WTC11 (cell line): ENCODE data around the gene ENAH. TPM values are rescaled to one million over a fixed set of nuclear protein-coding genes. Genes with fewer than 3 reads are reported as not detected.

ENCODE experiments used
- ATAC-seq: fragments of 200-7000 bp; cut with Tn5 transposase; 2 replicates; pipeline ENCODE4 v1.10.0; 2021; ENCODE audit warnings: mild to moderate bottlenecking, moderate library complexity
- CTCF ChIA-PET: fragments of 300-600 bp; sonication (Branson Sonifier 250); formaldehyde crosslinking; loops from one replicate; lab custom pipeline; 2021; ENCODE audit warnings: antibody characterized with exemption; lab: Charles Lee
- POLR2A ChIA-PET: fragments of 350-600 bp; sonication (Branson Sonifier 250); formaldehyde crosslinking; loops from one replicate; lab custom pipeline; 2021; ENCODE audit warnings: antibody characterized with exemption; lab: Charles Lee
- DNase-seq: peaks from one replicate; pipeline ENCODE4 v3.0.0; 2021; ENCODE audit warnings: low spot score
- H3K27ac Mint-ChIP-seq: 2 replicates; pipeline ENCODE4 v1.8.0; 2021; ENCODE audit warnings: mixed read lengths
- H3K27me3 Mint-ChIP-seq: 2 replicates; pipeline ENCODE4 v1.8.0; 2021; ENCODE audit warnings: low read depth, mild to moderate bottlenecking, moderate library complexity, mixed read lengths
- H3K36me3 Mint-ChIP-seq: 2 replicates; pipeline ENCODE4 v1.8.0; 2021; ENCODE audit warnings: mixed read lengths
- H3K4me1 Mint-ChIP-seq: 2 replicates; pipeline ENCODE4 v1.8.0; 2022; ENCODE audit warnings: mixed read lengths
- H3K4me3 Mint-ChIP-seq: 2 replicates; pipeline ENCODE4 v1.8.0; 2021; ENCODE audit warnings: mild to moderate bottlenecking, moderate library complexity, mixed read lengths
- H3K9me3 Mint-ChIP-seq: 2 replicates; pipeline ENCODE4 v1.8.0; 2021; ENCODE audit warnings: mixed read lengths
- ATF1 ChIP-seq: sonication (generic); formaldehyde crosslinking; IDR thresholded peaks from 2 replicates; pipeline ENCODE4 v1.8.1; 2023; ENCODE audit warnings: mild to moderate bottlenecking, moderate library complexity, missing genetic modification reagents
- CREM ChIP-seq: sonication (generic); formaldehyde crosslinking; IDR thresholded peaks from 2 replicates; pipeline ENCODE4 v1.8.1; 2022; ENCODE audit warnings: mild to moderate bottlenecking, missing genetic modification reagents, moderate library complexity
- CTCF ChIP-seq: fragments of 200-600 bp; IDR thresholded peaks from 2 replicates; pipeline ENCODE4 v1.8.0; 2022; ENCODE audit warnings: antibody characterized with exemption
- ERG ChIP-seq: fragments of 250-450 bp; sonication (Bioruptor Pico); IDR thresholded peaks from 2 replicates; pipeline ENCODE4 v1.8.0; 2021; ENCODE audit warnings: mild to moderate bottlenecking
- ETV6 ChIP-seq: sonication (generic); formaldehyde crosslinking; IDR thresholded peaks from 2 replicates; pipeline ENCODE4 v1.8.1; 2022; ENCODE audit warnings: mild to moderate bottlenecking, missing genetic modification reagents
- FOXK1 ChIP-seq: sonication (generic); formaldehyde crosslinking; IDR thresholded peaks from 2 replicates; pipeline ENCODE4 v1.8.0; 2022; ENCODE audit warnings: mild to moderate bottlenecking, moderate library complexity, missing genetic modification reagents
- IRF1 ChIP-seq: sonication (generic); formaldehyde crosslinking; IDR thresholded peaks from 2 replicates; pipeline ENCODE4 v1.8.0; 2023; ENCODE audit warnings: missing genetic modification reagents
- JAZF1 ChIP-seq: fragments of 250-450 bp; sonication (Bioruptor Pico); IDR thresholded peaks from 2 replicates; pipeline ENCODE4 v1.9.0; 2021; ENCODE audit warnings: moderate library complexity, mild to moderate bottlenecking, inconsistent platforms
- KAT7 ChIP-seq: sonication (generic); formaldehyde crosslinking; IDR thresholded peaks from 2 replicates; pipeline ENCODE4 v1.8.1; 2023; ENCODE audit warnings: missing genetic modification reagents, mild to moderate bottlenecking, borderline replicate concordance
- MLX ChIP-seq: sonication (generic); formaldehyde crosslinking; IDR thresholded peaks from 2 replicates; pipeline ENCODE4 v1.8.1; 2023; ENCODE audit warnings: mild to moderate bottlenecking, missing genetic modification reagents, moderate library complexity
- NFE2L1 ChIP-seq: sonication (generic); formaldehyde crosslinking; IDR thresholded peaks from 2 replicates; pipeline ENCODE4 v1.8.1; 2023; ENCODE audit warnings: missing genetic modification reagents
- NR2C2 ChIP-seq: sonication (generic); formaldehyde crosslinking; IDR thresholded peaks from 2 replicates; pipeline ENCODE4 v1.8.0; 2022; ENCODE audit warnings: mild to moderate bottlenecking, missing genetic modification reagents
- PRDM15 ChIP-seq: sonication (generic); formaldehyde crosslinking; IDR thresholded peaks from 2 replicates; pipeline ENCODE4 v1.8.0; 2022; ENCODE audit warnings: missing genetic modification reagents
- RELA ChIP-seq: sonication (generic); formaldehyde crosslinking; IDR thresholded peaks from 2 replicates; pipeline ENCODE4 v1.8.1; 2022; ENCODE audit warnings: missing genetic modification reagents, mild to moderate bottlenecking, borderline replicate concordance
- SOX15 ChIP-seq: fragments of 250-450 bp; sonication (Bioruptor Pico); IDR thresholded peaks from 2 replicates; pipeline ENCODE4 v1.9.0; 2021; ENCODE audit warnings: mild to moderate bottlenecking
- SP1 ChIP-seq: sonication (generic); formaldehyde crosslinking; conservative IDR thresholded peaks from 2 replicates; pipeline ENCODE4 v1.8.1; 2022; ENCODE audit warnings: missing genetic modification reagents
- TEAD1 ChIP-seq: sonication (generic); formaldehyde crosslinking; IDR thresholded peaks from 2 replicates; pipeline ENCODE4 v1.8.0; 2022; ENCODE audit warnings: mild to moderate bottlenecking, missing genetic modification reagents
- TEAD4 ChIP-seq: sonication (generic); formaldehyde crosslinking; IDR thresholded peaks from 2 replicates; pipeline ENCODE4 v1.8.0; 2022; ENCODE audit warnings: mild to moderate bottlenecking, missing genetic modification reagents
- USF1 ChIP-seq: sonication (generic); formaldehyde crosslinking; IDR thresholded peaks from 2 replicates; pipeline ENCODE4 v1.8.0; 2022; ENCODE audit warnings: mild to moderate bottlenecking, missing genetic modification reagents
- ZNF138 ChIP-seq: sonication (generic); formaldehyde crosslinking; conservative IDR thresholded peaks from 2 replicates; pipeline ENCODE4 v1.8.1; 2022; ENCODE audit warnings: mild to moderate bottlenecking, moderate library complexity, missing genetic modification reagents
- ZNF281 ChIP-seq: sonication (generic); formaldehyde crosslinking; IDR thresholded peaks from 2 replicates; pipeline ENCODE4 v1.8.0; 2023; ENCODE audit warnings: mild to moderate bottlenecking, missing genetic modification reagents
- total RNA-seq: library from RNA; stranded (reverse); gene quantifications from 3 replicates; pipeline ENCODE4 v1.2.3, GENCODE V29; 2021
- TF ChIP-seq, protein P1 (sequence below): sonication (generic); formaldehyde crosslinking; IDR thresholded peaks from 2 replicates; pipeline ENCODE4 v1.8.1; 2023; ENCODE audit warnings: mild to moderate bottlenecking, missing genetic modification reagents

Gene ENAH
- total RNA-seq, 1 experiment from 2014 or later: 227 TPM

- no peak for TF ChIP-seq ZNF281 (CRISPR knock-in tag)
- no peak for TF ChIP-seq NR2C2 (CRISPR knock-in tag)
- TF ChIP-seq SP1 (CRISPR knock-in tag): no peak
- no peak for TF ChIP-seq USF1 (CRISPR knock-in tag)
- no peak for TF ChIP-seq KAT7 (CRISPR knock-in tag)
- TF ChIP-seq PRDM15 (CRISPR knock-in tag): no peak
- TF ChIP-seq TEAD1 (CRISPR knock-in tag): no peak
- no peak for TF ChIP-seq ERG (CRISPR knock-in tag)
- TF ChIP-seq TEAD4 (CRISPR knock-in tag): no peak
- no peak for TF ChIP-seq SOX15 (CRISPR knock-in tag)
- no peak for TF ChIP-seq ATF1 (CRISPR knock-in tag)
- no peak for TF ChIP-seq ETV6 (CRISPR knock-in tag)
- TF ChIP-seq, all 79 proteins: peak for 0
Measured at GRCh38 chr1:225602590-225603206, 50.2 kb downstream of the ENAH start (continued).

- POLR2A ChIA-PET: no interaction called here
- CTCF ChIA-PET: interaction anchor here (0.7 kb wide), 1 partner anchor 175 kb away, joined by 3 read pairs; no protein-coding TSS in a partner anchor
- TF ChIP-seq, protein P1, sequence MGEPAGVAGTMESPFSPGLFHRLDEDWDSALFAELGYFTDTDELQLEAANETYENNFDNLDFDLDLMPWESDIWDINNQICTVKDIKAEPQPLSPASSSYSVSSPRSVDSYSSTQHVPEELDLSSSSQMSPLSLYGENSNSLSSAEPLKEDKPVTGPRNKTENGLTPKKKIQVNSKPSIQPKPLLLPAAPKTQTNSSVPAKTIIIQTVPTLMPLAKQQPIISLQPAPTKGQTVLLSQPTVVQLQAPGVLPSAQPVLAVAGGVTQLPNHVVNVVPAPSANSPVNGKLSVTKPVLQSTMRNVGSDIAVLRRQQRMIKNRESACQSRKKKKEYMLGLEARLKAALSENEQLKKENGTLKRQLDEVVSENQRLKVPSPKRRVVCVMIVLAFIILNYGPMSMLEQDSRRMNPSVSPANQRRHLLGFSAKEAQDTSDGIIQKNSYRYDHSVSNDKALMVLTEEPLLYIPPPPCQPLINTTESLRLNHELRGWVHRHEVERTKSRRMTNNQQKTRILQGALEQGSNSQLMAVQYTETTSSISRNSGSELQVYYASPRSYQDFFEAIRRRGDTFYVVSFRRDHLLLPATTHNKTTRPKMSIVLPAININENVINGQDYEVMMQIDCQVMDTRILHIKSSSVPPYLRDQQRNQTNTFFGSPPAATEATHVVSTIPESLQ: no peak
- TF ChIP-seq FOXK1 (CRISPR knock-in tag) (no peak), NFE2L1 (CRISPR knock-in tag) (no peak), JAZF1 (CRISPR knock-in tag) (no peak), SP1 (CRISPR knock-in tag) (no peak), IRF1 (CRISPR knock-in tag) (no peak), CTCF (no peak), MLX (CRISPR knock-in tag) (no peak), RELA (CRISPR knock-in tag) (no peak), SOX15 (CRISPR knock-in tag) (no peak), ZNF138 (CRISPR knock-in tag) (no peak), CREM (CRISPR knock-in tag) (no peak)
Measured at GRCh38 chr1:225601902-225602589, 50.9 kb downstream of the ENAH start.

More at GRCh38 chr1:225601902-225602589, 50.9 kb downstream of the ENAH start:
- peaks cover 25% of the 10 kb centered on the region for H3K9me3 Mint-ChIP-seq
- H3K27ac Mint-ChIP-seq: no peak overlapping the region
- no peak for DNase-seq
- H3K4me1 Mint-ChIP-seq: peaks cover 35% of the 10 kb centered on the region
- no peak for ATAC-seq
- no peak overlapping the region for H3K4me3 Mint-ChIP-seq
- no peaks in the 10 kb centered on the region for H3K27me3 Mint-ChIP-seq
- peaks cover 26% of the 10 kb centered on the region for H3K36me3 Mint-ChIP-seq
